ENCODE data around the gene MCC. TPM values are rescaled to one million over a fixed set of nuclear protein-coding genes. Genes with fewer than 3 reads are reported as not detected.

The MCC gene
- total RNA-seq, 1 experiment from 2014 or later: 7.6 TPM

DNA sequence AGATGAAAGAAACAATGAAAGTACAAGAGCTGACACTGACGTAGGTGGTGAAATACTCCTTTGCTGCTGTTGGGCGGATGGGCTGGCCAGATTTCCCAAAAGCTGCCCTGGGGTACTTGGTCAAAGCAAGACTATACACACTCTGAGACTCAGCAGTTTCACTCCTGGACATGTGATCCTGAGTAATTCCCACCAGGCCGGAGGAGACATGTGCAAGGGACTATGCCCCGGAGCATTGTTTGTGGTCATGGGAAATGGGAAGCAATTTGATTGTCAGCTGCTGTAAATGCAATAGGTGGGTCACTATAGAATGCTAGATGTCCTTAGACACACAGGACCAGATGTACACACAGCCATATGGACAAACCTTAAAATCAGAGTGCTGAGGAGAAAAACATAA is 395.6 kb downstream of the MCC start:
- Histone ChIP-seq H2BK15ac (ENCODE audit: low read depth, low read length) (no peak overlapping the region), H3K14ac (ENCODE audit: insufficient read depth, low read length) (no peak overlapping the region), H3K79me2 (ENCODE audit: insufficient read depth, low read length) (no peaks in the 10 kb centered on the region), H4K20me1 (ENCODE audit: control insufficient read depth, insufficient read depth, insufficient read length) (no peaks in the 10 kb centered on the region), H3K27me3 (ENCODE audit: insufficient read depth, low read length) (no peaks in the 10 kb centered on the region), H3K27ac (ENCODE audit: insufficient read length, low read depth, low read length) (no peak overlapping the region), H3K23ac (ENCODE audit: insufficient read length, low read depth, low read length) (no peak overlapping the region), H3K9ac (ENCODE audit: extremely low read depth, insufficient read length, low read length) (no peak overlapping the region), H3K18ac (ENCODE audit: insufficient read length, low read depth, low read length) (no peak overlapping the region), H3K56ac (ENCODE audit: insufficient read length, low read depth, low read length) (no peak overlapping the region), H4K8ac (replicated peaks; ENCODE audit: insufficient read length, low read depth, low read length) (no peak overlapping the region), H4K5ac (ENCODE audit: insufficient read length, low read depth, low read length) (no peak overlapping the region), H2BK5ac (ENCODE audit: insufficient read length, low read length) (no peak overlapping the region), H3K9me3 (ENCODE audit: control insufficient read depth, low read depth, low read length) (no peaks in the 10 kb centered on the region), H3K4me1 (ENCODE audit: insufficient read depth, low read length) (peaks cover 2% of the 10 kb centered on the region; the same call in 1 of the 2 replicates), H3K4ac (ENCODE audit: low read depth, low read length) (no peak overlapping the region), H3K79me1 (ENCODE audit: insufficient read depth, low read depth, low read length, poor library complexity, severe bottlenecking) (no peaks in the 10 kb centered on the region), H2BK20ac (ENCODE audit: low read depth, low read length, poor library complexity, severe bottlenecking) (no peak overlapping the region), H2AFZ (ENCODE audit: low read length) (no peak overlapping the region), H2BK12ac (ENCODE audit: insufficient read length, low read depth, low read length) (no peak overlapping the region), H3K4me2 (ENCODE audit: insufficient read depth, insufficient read length, low read length) (no peak overlapping the region), H2AK5ac (ENCODE audit: insufficient read length, low read length) (no peak overlapping the region), H3T11ph (ENCODE audit: low read length) (no peak overlapping the region), H3K23me2 (ENCODE audit: insufficient read length, low read depth, low read length, poor library complexity, severe bottlenecking) (no peaks in the 10 kb centered on the region), H2BK120ac (ENCODE audit: low read depth, low read length, poor library complexity, severe bottlenecking) (no peak overlapping the region), H4K91ac (ENCODE audit: insufficient read length, low read depth, low read length) (no peak overlapping the region)
- no peak overlapping the region for H3K4me3 Mint-ChIP-seq
- 0 out of 4 replicates have a peak, but pooled peaks cover 2 to 3% of the 10 kb centered on the region in 2 experiments for H3K4me1 Mint-ChIP-seq
- peaks cover 0 to 4% (median 0%) of the 10 kb centered on the region in 3 experiments; a peak in 2 of 7 replicates for H3K36me3 Mint-ChIP-seq (ENCODE audit: insufficient read depth in 1 of 3, low read depth in 3 of 3)
- no peaks in the 10 kb centered on the region for H3K9me3 Mint-ChIP-seq
- no peak overlapping the region for H3K27ac Mint-ChIP-seq
- no peaks in the 10 kb centered on the region for H3K27me3 Mint-ChIP-seq (ENCODE audit: low read depth)
- TF ChIP-seq, protein P1, sequence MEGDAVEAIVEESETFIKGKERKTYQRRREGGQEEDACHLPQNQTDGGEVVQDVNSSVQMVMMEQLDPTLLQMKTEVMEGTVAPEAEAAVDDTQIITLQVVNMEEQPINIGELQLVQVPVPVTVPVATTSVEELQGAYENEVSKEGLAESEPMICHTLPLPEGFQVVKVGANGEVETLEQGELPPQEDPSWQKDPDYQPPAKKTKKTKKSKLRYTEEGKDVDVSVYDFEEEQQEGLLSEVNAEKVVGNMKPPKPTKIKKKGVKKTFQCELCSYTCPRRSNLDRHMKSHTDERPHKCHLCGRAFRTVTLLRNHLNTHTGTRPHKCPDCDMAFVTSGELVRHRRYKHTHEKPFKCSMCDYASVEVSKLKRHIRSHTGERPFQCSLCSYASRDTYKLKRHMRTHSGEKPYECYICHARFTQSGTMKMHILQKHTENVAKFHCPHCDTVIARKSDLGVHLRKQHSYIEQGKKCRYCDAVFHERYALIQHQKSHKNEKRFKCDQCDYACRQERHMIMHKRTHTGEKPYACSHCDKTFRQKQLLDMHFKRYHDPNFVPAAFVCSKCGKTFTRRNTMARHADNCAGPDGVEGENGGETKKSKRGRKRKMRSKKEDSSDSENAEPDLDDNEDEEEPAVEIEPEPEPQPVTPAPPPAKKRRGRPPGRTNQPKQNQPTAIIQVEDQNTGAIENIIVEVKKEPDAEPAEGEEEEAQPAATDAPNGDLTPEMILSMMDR (conservative IDR thresholded peaks at IDR 0.05): no peak
- DNase-seq: no peak
- WGBS (ENCODE audit: extremely low coverage, insufficient read length, low lambda C conversion rate): no CpG with 5 or more reads among the region's 4 CpGs

Data from H9 (cell line).